HG03039 (cell line): ENCODE data around the gene GABPB2.
"Not testable (repeated sequence)": the region's sequence is repeated elsewhere in the genome, so short reads cannot be mapped to it uniquely, and the experiment has no call there.

Source experiments
- ATAC-seq: cut with Tn5 transposase; IDR thresholded peaks from one replicate; pipeline ENCODE4 v1.9.1; 2021; ENCODE audit warnings: mild to moderate bottlenecking, moderate library complexity; ENCODE audit not compliant: unreplicated experiment

The GABPB2 gene

DNA sequence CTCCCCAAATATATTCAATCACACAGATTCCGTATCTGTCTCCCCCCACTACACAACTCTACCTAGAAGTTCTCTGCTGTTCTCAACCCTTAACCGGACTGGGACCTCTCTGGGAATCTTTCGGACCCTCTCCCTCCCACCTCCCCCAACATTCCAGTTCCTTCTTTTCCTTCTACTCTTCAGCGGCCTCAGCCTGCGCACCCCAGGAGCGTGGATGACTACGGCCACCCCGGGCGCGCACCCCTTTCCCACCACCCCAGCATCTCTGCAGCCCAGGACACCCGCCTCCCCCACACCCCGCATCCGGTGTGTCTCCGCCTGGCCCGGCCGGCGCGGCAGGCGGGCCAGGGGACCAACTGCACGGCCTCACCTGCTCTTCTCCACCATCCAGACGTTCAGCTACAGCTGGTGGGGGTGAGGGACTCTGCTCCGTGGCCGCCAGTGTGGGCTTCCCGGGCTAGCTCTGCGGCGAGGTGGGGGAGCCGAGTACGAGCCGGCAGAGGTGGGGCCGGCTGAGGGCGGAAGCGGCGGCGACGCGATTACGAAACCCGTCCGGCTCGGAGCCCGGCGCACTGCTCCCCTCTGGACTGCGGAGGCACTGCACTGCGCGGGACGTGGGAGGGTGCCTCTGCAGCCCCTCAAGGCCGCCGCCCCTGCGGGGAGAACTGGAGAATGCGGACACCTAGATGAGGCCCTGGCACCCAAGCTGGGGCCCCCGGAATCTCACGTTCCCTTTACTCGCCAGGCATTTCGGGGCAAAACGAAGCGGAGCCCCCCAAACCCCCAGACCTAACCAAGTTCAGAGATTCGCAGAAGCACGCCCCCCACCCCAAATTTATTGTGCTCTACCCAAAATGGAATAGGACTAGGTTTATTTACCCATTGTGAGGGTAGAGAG lies 11.2 kb upstream of the GABPB2 start, which contains the start of gene CDC42SE1:
Gene CDC42SE1, minus strand, starts transcription at position 514 of the 898 bp plus-strand sequence. CDS start 3,892 bp downstream, outside the sequence.
- ATAC-seq: peak; percentile 71

DNA sequence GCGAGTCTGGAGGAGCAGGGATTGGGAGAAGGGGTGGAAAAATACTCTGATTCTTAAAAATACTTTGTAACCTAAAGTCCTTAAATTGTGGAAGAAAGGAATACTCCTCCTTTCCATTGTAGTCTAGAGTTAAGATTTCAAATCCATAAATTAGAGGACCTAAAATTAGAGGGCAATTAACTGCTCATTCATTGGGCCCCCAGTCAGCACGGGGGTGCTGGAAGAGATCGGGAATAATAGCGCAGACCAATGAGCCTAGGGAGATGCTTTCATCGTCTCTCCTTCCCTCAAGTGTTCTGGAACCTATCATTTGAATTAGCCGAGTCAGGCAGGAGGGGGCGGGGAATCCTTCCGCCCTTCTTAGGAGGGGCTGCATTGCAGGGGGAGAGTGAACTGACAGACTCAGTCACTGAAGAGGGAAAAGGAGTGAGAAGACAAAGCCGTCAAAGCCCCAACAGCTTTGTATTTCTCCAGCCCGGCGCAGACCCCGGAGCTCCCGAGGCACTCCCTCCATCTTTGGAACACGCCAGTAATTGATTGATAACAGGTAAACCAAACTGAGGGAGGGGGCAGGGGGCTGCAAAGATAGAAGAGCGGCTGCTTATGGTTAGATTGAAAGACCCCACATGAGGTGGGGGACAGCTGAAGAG lies 10.4 kb upstream of the GABPB2 start, which contains the start of gene MLLT11:
Gene MLLT11, plus strand, starts transcription at position 391 of the 650 bp plus-strand sequence. CDS start 6,828 bp downstream, outside the sequence.
- ATAC-seq: no peak

DNA sequence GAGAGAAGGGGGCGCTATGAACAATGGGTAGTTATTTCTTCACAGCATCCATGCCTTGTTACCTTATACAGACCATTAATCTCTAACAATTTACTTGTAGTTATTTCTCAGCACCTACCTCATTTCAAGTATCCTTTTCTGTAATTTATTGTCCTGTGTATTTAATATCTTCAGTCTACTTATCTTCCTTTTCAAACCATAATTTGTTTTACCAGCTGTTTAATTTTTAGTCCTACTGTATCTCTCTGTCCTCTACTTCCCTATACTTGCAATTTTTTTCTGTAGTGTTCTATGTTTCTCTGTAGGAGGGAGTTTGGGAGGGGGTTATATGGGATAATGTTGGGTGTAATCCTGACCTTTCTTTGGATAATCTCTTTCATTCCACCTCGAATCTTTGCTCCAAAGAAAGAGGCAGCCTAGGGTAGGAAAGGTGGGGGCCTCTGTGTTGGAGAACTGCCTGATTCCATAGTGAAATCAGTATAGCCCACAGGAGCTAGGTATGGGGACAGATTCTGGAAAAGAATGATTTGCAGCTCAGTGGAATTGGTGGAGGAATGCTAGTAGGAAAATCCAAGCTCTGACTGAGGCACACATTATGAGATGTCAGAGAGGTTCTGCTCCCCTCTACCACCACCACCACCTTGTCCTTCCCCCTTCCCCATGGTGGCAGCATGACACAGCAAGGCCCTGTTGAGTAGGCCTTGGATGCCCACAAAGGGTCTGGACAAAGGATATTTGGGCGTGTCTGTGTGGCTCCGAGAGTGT lies 9.7 kb upstream of the GABPB2 start:
- no peak for ATAC-seq

DNA sequence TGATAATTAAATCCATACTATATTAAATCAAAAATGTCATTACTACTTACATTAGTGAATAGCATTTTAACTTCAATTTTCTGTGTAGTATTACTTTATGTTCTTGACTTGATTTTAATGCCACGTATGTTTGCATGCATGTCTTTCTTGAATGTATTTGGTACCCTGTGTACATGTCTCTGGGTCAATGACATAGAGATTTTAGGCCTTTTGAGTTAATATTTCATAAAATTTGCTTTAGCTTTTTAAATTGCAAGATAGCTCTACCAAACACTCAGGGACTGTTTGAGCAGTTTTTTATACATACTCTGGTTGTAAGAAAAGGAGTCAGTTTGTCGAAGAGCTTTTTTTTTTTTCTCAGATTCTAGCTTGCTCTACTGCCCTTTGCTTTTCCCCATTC lies 8.9 kb upstream of the GABPB2 start:
- no peak for ATAC-seq

DNA sequence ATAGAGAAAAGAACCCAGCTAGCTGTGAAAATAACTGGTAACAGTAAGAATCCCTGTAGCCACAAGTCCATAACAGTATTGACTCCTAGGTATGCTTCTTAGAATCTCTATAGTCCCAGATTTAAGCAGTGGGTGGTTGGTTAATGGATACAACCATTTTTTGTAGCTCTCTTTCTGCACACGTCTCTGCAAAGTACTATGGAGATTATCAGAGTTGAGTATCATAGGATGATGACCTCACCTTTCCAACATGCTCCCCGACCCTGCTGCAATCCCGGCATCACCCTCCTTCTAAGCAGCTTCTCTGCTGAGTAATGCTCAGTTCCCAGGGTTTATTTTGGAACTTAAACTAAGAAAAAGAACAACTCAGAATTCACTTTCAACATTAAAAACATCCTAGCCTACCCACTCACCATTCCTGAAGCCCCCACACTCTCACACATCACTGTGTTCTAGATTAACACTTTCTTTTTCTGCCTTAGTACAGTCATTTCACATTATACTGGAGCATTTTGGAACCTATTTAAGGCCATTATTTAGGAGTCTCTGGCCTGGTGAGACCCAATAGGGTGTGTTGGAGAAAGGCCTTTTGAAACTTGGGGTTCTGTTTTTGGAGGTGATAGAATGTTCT lies 7.7 kb upstream of the GABPB2 start:
- ATAC-seq: no peak

DNA sequence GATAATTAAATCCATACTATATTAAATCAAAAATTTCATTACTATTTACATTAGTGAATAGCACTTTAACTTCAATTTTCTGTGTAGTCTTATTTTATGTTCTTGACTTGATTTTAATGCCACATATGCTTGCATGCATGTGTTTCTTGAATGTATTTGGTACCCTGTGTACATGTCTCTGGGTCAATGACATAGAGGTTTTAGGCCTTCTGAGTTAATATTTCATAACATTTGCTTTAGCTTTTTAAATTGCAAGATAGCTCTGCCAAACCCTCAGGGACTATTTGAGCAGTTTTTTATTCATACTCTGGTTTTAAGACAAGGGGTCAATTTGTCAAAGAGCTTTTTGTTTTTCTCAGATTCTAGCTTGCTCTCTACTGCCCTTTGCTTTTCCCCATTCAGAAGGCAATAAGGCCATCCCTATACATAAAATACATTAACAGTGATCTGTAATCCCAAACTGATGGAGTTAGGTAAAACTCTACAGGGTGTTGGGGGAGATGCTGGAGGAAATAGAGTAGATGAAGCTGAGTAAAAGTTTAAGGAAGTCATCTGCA lies 5.4 kb upstream of the GABPB2 start:
- ATAC-seq: no peak

DNA sequence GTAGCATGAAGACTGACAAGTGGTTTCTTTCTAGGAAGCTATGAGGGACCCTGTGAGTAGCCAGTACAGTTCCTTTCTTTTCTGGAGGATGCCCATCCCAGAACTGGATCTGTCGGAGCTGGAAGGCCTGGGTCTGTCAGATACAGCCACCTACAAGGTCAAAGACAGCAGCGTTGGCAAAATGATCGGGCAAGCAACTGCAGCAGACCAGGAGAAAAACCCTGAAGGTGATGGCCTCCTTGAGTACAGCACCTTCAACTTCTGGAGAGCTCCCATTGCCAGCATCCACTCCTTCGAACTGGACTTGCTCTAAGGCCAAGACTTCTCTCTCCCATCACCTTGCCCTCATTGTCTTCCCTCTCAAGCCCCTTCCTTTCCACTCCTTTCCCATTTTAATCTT lies 3.4 kb upstream of the GABPB2 start:
- ATAC-seq: no peak

DNA sequence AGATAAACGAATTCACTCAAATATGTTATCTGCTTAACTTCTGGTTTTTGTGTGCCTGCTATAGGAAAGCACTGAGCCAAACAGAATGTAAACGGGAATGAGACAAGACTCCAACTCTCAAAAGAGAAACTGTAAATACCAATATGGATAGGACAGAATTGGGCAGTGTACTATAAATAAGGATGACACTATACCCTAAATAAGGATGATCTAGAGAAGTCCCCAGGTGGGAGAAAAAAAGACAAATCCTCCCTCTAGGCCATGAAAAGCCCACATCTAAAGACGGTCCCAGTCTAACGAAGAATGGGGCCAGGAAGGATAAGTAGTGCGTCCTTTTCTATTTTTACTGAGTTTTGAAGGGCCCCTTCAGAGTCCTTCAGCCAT lies 1.5 kb upstream of the GABPB2 start:
- no peak for ATAC-seq

DNA sequence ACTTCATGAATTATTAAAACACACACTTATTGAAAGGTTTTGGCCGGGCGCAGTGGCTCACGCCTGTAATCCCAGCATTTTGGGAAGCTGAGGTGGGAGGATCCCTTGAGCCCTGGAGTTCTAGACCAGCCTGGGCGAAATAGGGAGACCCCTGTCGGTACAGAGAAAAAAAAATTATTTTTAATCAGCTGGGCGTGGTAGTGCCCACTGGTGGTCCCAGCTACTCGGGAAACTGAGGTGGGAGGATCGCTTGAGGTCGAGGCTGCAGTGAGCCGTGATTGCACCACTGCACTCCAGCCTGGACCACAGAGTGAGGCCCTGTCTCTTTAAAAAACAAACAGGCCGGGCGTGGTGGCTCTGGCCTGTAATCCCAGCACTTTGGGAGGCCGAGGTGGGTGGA lies 1.7 kb downstream of the GABPB2 start:
- ATAC-seq: no peak

DNA sequence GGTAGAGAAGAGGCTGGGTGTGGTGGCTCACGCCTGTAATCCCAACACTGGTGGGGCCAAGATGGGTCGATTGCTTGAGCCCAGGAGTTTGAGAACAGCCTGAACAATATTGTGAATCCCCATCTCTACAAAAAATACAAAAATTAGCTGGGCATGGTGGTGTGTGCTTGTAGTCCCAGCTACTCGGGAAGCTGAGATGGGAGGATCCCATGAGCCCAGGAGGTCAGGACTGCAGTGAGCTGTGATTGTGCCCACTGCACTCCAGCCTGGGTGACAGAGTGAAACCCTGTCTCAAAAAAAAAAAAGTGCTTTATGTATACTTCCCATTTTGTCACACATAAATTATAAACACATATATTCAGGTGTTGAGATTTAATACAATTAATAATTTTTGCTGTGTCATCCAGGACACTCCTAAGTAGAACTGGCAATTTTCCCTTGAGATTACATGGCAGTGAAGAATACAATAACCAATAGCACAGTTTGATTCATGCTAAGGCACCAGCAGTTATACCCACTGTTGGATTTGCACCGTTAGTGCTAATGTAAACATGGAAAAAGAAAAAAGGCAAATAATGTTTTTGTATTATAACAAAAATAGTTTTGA lies 15.5 kb downstream of the GABPB2 start:
- ATAC-seq: no peak

DNA sequence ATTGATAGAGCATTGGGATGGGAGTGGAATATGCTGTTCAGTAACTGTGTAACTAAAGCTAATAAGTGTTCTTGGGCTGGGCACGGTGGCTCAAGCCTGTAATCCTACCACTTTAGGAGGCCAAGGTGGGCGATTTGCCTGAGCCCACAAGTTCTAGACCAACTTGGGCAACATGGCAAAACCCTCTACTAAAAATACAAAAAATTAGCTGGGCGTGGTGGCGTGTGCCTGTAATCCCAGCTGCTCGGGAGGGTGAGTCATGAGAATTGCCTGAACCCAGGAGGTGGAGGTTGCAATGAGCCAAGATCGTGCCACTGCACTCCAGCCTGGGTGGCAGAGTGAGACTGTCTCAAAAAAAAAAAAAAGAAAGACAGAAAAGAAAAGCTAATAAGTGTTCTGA lies 26.9 kb downstream of the GABPB2 start:
- not testable (repeated sequence) for ATAC-seq

DNA sequence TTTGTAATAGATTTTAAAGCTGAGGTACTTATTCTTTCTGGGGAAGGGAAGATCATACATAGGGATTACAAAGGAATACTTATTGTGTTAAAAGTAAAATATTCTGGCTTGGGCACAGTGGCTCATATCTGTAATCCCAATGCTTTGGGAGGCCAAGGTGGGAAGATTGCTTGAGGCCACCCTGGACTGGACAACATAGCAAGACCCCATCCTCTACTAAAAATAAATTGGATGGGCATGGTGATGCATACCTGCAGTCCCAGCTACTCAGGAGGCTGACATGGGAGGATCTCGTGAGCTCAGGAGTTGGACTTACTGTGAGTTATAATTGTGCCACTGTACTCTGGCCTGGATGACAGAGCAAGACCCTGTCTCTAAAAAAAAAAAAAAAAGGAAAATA lies 27.6 kb downstream of the GABPB2 start:
- no peak for ATAC-seq

DNA sequence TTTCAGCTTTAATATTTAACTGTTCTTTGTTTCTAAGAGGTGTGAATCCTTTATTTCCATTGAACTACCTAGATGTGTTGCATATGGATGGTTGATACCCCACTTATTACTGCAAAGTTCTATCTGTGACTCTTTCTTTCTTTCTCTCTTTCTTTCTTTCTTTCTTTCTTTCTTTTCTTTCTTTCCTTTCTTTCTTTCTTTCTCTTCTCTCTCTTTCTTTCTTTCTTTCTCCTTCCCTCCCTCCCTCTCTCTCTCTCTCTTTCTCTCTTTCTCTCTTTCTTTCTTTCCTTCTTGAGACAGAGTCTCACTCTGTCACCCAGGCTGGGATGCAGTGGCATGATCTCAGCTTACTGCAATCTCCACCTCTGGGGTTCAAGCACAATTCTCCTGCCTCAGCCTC lies 34.1 kb downstream of the GABPB2 start:
- no peak for ATAC-seq

DNA sequence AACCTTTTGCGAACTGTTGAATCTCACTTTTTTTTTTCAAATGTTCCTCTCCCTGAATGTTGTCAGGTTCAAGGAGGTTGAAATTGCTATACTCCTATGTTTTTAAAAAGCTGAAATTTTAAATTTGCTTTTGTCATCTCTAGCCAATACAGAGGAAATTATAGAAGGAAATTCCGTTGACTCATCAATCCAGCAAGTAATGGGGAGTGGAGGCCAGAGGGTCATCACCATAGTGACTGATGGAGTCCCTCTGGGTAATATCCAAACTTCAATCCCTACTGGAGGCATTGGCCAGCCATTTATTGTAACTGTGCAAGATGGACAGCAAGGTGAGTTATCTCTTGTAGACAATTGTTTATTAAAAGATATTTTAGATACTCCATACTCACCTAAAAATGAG lies 36.3 kb downstream of the GABPB2 start:
- ATAC-seq: no peak

DNA sequence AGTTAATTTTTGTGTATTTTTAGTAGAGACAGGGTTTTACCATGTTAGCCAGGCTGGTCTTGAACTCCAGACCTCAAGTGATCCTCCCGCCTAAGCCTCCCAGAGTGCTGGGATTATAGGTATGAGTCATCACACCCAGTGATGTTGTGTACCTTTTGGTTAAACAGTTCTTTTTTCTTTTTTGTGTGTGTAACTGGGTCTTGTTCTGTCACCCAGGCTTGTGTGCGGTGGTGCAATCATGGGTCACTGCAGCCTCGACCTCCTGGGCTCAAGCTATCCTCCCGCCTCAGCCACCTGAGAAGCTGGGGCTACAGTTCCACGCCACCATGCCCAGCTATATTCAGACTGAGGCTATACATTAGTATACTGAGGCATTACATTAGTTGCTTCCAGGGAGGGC lies 37.8 kb downstream of the GABPB2 start:
- ATAC-seq: no peak

DNA sequence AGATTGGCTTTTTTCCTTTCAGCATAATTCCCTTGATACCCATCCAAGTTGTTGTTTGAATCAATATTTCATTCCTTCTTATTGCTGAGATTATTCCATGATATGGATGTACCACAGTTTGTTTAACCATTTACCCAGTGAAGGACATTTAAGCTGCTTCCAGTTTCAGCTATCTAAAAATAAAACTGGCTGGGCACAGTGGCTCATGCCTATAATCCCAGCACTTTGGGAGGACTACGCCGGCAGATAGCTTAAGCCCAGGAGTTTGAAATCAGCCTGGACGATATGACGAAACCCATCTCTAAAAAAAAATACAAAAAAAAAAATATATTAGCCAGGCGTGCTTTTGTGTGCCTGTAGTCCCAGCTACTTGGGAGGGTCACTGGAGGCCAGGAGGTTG lies 43.3 kb downstream of the GABPB2 start:
- ATAC-seq: no peak

DNA sequence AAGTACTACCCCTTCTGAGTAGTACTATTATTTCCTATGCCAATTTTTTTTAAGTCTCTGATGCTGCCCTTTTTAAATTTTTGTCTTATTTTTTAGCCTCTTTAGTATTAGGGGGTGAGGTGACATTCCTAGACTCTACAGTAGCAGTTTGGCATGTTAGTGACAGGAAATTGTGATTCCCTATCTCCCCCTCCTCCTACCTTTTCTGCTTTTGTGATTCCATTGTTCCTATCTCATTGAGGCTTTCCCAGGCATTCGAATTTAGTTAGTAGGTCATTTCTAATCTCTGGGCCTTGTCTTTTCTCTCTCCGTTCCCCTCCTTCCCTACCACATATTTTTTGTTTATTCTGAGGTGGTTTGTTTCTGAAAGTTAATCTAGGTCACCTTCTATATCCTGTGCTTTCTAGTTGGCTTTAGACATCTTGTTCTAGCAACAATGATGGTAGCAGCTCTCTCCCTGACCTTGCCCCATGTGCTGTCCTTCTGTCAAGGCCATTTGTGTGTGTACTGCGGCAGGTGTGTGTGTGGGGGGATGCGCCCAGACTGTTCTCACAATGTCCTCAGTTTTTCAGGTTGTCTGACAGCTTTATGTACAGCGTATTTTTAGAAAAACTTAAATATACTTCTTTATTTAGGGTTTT lies 54.3 kb downstream of the GABPB2 start:
- ATAC-seq: no peak

DNA sequence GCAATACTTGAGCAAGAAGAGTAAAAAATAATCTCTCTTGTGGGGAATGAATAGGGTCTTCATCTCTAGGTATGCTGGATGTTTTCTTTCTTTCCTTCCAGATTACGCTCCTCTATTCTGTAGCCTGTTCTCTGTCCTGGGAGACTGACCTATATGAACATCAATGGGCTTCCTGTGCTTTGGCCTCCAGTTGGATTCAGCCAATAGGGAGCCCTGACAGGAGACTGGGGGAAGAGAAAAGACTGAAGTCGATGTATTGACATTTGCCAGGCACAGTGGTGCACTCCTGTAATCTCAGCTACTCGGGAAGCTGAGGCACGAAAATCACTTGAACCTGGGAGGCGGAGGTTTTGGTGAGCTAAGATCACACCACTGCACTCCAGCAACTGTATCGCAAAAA lies 58.2 kb downstream of the GABPB2 start:
- ATAC-seq: no peak

DNA sequence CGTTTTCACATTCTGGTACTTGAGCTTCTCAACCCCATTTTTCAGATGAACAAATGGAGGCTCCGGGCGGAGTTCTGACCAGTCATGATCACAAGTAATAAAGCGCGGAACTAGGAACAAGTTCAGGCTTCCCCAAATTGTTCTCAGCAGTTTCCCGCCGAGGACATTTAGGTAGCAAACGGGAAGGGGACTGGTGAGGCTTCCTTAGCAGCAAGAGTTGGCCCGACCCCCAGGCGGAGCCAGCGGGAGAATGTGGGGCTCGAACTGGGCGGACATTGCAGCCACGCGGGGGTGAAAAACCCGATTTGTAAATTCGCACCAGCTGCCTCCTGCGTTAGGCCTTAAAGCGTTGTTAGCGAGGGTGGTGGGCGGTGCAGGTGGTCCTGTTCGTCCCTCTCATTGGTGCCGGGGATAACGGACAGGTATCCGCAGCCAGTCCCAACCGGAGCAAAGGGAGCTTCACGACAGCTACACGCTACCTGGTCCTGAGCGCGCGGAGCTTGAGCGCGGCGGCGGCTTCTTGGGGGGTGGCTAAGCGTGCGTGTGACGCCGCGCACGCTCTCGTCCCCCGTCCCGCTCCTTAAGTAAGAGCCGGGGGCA lies 60.5 kb downstream of the GABPB2 start:
- ATAC-seq: peak; percentile 64
